ENCODE data around the gene RFX4.

RFX4 gene

DNA sequence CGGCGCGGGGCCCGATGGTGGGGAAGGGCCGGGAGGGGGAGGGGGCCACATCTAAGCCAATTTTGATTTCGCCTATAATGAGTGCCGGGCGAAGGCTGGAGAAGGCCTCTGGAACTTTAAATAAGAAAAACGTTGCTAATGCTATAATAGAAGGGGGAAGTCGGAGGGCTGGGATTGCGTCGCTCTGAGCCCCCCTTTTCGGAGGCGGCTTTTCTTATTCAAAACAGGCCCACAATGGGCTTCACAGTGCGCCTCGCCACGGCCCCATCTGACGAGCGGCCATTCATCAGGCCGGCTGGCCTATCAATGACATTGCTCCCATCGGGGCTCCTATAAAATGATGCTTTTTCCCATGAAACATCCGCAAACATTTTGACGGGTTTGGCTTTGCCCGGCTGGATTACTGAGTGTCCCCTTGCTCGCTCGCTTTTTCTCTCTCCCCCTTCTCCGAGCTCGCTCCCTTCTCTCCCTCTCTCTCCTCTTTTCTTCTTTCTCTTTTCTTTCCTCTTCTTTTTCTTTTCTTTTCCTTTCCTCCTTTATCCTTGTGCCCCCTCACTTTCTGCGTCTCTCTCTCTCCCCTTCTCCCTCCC lies at the start of gene RFX4:
Gene RFX4 (plus strand): TSS at position 364 of the 590 bp plus-strand sequence. CDS start 317 bp downstream, outside the sequence.
- no peak for DNase-seq

- DNase-seq = no peak
Observed at GRCh38 chr12:106541201-106541600, 41.6 kb upstream of the RFX4 start.

DNA sequence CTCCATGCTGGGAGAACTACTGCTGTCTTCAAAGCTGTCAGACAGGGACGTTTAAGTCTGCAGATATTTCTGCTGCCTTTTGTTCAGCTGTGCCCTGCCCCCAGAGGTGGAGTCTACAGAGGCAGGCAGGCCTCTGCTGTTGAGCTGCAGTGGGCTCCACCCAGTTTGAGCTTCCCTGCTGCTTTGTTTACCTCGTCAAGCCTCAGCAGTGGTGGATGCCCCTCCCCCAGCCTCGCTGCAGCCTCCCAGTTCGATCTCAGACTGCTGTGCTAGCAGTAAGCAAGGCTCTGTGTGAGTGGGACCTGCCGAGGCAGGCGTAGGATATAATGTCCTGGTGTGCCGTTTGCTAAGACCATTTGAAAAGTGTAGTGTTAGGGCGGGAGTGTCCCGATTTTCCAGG lies 31.4 kb upstream of the RFX4 start:
- DNase-seq = no peak

DNA sequence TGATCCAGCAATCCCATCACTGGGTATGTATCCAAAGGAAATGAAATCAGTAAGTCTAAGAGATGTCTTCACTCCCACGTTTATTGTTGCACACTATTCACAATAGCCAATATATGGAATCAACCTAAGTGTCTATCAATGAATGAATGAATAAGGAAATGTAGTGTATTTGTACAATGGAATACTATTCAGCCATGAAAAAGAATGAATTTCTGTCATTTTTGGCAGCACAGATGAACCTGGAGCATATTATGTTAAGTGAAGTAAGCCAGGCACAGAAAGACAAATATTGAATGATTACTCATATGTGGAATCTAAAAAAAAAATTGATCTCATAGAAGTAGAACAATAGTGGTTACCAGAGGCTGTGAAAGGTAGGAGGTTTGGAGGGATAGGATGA lies 30.6 kb upstream of the RFX4 start:
- DNase-seq = no peak

GRCh38 chr12:106564678-106565329 lies 18.0 kb upstream of the RFX4 start:
- no peak for DNase-seq

DNA sequence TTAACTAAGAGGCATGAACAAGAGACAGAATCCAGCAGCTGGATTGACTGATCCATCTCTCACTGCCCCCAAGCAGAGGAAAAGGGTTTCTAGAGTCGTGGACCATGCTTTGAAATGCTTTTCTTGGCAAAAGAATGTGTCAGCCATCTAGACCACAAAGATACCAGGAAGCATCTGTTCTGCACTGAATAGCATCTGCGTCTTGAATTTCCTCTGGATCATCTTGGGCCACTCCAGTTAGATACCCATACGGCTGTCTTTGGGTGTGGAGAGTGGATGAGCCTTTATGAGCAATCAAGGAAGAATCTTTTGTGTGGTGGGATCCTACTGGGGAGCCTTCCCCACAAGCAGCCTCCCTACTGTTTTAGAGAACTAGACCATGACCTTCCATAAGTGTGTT lies 16.0 kb upstream of the RFX4 start:
- no peak for DNase-seq

GRCh38 chr12:106573239-106573638 lies 9.6 kb upstream of the RFX4 start:
- no peak for DNase-seq

DNA sequence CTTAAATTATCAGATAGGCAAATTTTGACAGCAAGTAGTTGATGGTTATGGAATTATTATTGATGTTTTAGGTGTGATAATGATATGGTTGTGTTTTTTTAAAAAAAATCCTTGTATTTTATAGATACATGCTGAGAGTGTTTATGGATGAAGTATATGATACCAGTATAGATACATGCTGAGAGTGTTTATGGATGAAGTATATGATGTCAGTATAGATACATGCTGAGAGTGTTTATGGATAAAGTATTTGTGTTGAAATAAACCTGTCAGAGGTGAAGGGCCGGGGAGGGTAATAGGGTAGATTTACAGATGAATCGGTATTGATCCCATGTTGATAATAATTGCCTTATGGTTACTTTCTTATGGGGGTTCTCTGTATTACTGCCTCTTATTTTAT lies 6.0 kb upstream of the RFX4 start:
- DNase-seq = no peak

DNA sequence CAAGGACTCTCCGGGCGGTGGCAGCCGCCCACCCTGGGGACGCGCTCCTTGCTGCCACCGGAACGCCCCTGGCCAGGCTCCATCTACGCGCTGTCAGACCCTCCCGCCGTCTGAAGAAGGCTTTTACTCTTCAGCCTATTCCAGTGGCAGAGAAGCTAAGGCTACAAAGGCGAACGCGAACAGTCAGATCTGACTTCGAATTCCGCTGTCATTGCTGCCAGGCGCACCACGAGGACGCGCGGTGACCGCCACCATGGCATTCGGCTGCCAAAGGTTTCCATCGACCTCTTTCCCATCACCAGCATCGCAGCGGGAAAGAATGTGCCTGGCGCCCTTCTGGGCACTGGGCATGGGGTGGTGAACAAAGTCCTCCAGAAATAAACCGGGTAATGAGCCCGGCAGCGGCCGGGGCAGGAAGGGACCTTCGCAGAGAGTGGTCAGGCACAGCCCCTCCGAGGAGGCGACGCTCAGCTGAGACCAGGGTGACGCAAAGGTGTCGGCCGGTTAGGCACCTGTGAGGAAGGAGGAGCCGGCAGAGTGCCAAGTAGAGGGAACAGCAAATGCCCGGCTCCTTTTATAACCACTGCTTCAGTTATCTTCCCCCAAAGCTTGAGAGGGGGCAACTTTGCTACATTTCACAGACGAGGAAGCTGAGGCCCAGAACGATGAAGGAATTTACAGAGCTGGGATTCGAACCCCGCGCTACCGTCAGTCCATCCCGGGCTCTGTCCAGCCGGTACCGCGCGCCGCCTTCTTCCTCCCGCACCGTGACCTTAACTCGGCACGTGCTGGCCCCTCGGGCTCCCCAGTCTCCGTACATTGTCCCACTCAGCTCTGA lies 1.9 kb upstream of the RFX4 start:
- DNase-seq = no peak

DNA sequence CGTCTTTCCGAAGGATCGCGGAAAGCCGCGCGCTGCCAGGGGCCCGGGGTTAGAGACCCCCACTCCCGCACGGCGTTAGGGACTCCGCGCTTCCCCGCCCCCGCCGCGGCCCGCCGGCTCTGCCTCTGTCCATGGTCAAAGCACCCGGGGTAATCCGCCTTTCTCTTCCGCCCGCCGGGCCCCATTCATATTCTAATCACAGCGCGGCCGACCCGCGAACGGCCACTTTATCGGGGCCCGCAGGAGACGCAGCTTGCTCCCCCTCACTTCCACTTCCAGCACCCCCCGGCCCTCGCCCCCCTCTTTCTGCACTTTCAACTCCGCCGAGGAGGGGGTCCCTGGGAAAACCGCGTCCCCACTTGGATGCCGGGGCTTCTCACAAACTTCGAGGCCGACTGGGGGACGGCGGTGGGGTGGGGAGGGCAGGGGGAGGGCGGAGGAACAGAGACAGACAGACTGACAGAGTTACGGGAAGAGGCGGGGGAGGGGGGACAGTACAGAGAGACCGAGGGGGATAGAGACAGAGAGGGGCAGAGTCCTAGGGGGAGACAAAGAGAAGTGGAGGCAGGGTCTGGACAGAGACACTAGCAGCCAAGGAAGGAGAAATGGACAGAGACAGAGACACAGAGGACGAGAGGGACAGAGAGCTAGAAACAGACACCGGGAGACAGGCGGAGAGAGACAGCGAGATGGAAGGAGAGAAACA lies 1.1 kb upstream of the RFX4 start:
- no peak for DNase-seq

DNA sequence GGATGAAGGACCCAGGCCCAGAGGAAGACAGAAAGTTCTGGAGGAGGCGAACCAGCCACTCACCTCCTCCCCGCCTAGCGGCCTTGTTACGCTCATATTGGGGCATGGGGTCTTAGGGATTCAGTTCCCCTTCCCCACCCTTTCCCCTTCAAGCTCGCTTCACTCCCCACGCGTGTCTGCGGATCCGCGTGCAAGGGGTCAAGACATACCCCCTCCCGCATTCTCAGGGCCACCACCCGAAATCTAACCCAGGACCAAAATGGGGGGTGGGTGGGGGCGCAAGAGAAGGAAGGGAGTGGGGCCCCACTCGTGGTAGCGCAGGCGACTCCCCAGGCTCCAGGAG lies 584 bp upstream of the RFX4 start:
- no peak for DNase-seq

GRCh38 chr12:106583242-106584103 lies 669 bp downstream of the RFX4 start:
- no peak for DNase-seq

- DNase-seq = no peak
Observed at GRCh38 chr12:106584104-106585064, 1.6 kb downstream of the RFX4 start.

GRCh38 chr12:106585105-106585520 lies 2.3 kb downstream of the RFX4 start:
- no peak for DNase-seq

DNA sequence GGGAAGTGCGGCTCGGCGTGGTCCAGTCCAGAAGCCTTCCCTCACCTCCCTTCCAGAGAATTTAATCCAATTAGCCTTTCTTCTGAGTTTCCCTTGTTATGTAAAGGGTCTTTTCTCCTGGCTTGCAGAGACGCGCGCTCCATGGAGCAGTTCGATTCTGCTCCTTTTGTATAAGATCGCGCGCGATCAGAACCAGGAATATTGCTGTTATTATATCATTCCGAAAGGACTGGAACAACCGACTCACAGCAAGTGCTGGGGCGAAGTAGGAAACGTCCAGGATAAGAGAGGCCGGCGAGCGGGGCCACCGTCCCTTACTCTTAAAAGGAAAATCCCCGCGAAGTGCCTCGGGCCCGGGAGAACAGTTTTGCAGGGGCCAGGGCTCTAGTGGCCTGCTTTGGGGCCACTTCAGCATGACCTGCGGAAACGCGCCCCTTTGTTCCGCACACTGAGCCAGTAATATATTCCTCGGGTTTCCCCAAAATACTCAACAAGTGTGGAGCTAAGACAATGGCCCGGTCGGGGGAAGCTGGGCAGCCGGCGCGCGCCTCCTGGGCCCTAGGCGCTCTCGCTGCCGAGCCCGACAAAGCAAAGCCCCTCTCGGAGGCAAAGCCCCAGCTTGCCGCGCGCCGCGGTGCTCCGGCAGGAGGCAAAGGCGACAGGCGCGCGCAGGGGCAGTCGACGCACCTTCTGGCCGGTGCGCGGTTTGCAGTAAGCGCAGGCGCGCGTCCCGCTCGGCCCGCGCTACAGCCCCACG lies 2.9 kb downstream of the RFX4 start:
- DNase-seq = no peak

DNA sequence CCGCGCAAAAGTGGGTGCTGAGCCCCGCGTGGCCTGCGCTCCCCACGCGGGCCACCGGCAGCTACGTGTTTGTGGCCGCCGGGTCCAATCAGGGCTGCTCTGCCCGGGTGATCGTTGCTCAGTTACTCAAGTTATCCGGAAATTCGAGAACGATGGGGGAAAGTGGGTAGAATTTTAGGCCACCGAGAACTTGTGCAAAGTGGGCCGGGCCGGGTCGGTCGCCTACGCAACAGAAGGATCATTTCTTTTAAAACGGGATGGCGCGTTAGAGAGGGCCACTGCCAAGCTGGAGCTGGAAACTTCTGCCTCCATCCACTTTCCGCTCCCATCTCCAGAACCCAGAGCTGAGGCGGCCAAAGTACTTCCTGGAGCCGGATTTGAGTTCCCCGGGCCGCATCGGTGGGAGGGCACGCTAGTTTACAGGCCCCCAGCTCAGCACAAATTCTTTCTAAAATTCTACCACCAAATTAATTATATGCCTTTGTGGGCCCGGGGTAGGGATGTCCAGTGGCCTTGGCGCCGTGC lies 3.5 kb downstream of the RFX4 start:
- DNase-seq = no peak

DNA sequence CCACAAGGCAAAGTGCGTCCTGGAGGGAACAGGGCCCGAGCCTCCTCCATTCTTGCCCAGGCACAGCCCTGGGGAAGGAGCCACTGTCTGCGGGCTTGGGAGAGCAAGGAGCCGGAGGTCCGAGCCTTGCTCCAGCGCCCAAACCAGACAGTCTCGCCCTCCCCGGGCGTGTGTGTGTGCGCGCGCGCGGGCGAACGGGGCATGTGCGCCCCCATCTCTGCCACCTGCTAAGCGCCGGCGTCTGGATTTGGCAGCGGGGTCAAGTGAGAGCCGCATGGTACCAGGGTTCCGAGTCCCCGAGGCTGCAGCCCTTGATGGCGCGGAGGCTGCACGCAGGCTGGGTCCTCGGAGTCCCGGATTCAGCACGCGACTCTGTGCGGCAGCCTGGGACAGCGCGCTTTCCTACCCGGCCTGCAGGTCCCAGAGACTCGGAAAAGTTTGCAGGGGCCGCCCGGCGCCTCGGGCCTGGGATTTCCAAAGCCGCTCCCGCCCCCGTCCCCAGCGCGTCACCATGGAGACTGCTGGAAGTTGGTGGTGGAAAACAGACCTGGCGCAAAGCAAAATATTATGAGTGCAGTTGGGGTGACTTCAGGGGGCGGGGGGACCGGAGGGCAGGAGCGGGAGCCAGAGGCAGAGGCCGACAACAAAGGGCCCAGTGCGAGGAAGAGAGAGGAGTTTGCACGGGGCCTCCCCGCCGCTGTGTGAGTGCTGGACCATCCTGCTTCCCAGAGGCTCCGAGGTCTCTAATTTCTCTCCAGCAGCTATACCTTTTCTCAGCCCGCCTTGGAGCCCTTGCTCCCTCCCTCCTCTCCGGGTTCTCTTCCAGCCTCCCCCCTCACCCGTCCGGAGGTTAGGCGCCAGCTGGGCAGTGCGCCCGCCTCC lies 4.2 kb downstream of the RFX4 start:
- DNase-seq = no peak

DNA sequence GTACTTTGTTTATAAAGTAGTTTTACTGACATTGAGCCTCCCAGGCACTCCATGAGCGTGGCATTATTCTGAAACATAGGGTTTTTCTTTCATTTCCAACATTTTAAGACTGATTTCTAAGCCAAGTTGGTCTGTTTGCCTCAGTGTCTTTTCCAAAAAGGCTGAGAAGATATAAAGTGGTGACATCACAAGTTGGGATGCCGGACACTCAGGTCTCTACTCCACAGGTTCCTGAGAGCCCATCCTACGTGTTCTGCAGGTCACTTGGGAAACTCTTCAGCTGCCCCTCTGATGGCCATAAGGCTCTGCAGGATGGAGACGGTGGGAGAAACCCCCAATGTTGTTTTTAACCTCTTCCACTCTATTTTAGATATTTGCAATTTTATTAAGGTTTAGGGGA lies 6.0 kb downstream of the RFX4 start:
- no peak for DNase-seq

DNA sequence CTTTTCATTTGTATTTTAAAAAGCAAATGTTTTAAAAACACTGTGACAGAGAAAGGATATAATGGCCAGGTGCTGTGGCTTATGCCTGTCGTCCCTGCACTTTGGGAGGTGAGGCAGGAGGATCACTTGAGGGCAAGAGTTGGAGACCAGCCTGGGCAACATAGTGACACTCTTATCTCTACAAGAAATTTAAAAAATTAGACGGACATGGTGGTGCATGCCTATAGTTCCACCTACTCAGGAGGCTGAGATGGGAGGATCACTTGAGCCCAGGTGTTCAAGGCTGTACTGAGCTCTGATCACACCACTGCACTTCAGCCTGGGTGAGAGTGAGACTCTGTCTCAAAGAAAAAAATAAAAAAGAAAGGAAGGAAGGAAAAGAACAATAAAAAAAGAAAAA lies 7.8 kb downstream of the RFX4 start:
- DNase-seq = no peak

Data from SW 1271 (cell line).